ENCODE measurements around the gene ANK3. TPM values are rescaled to one million over a fixed set of nuclear protein-coding genes. Genes with fewer than 3 reads are reported as not detected.

ANK3 gene
- total RNA-seq, 4 donors from 2014 or later: 125 to 171 (median 149) TPM

DNA sequence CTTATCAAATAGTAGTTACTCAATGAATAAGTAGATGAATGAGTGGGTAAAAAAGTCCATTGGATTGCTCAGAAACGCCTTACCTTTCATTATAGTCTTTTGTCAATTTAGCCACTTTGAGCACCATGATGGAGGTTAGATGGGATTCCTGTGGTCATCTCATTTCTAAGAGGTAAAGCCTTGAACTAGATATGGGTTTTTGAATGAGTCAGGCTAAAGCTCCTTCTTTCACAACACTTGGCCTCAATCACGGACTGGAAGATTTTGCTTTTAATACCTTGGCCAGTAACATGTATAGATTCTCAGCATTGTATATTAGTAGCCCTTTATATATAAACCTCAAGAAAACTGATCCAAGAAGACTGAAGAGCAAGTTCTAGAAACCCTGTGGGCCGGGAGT is 383.6 kb downstream of the ANK3 start:
- Histone ChIP-seq H3K27me3 (no peaks in the 10 kb centered on the region), H3K9me3 (no peaks in the 10 kb centered on the region), H3K27ac (no peak overlapping the region), H3K36me3 (no peaks in the 10 kb centered on the region), H3K4me3 (no peak overlapping the region), H3K4me1 (no peaks in the 10 kb centered on the region)
- TF ChIP-seq POLR2A (IDR thresholded peaks at IDR 0.05): no peak
- no peak for TF ChIP-seq CTCF (IDR thresholded peaks at IDR 0.05 in 4 of 5, conservative IDR thresholded peaks at IDR 0.05 in 1 of 5)
- DNase-seq (no peak), ATAC-seq (no peak)
- intact Hi-C loops (cut with DNase I; ENCODE audit: low total_unique reads) (no loop called here), in situ Hi-C loops (cut with MboI; ENCODE audit: low sequenced_read_pairs in 4 of 4) (no loop called here)

GRCh38 chr10:60003651-60004523 is 385.8 kb downstream of the ANK3 start:
- intact Hi-C loops (cut with DNase I; ENCODE audit: low total_unique reads): no loop called here
- H3K4me3 ChIP-seq: no peak overlapping the region
- no peak overlapping the region for H3K27ac ChIP-seq
- H3K9me3 ChIP-seq: no peaks in the 10 kb centered on the region
- ATAC-seq (no peak), DNase-seq (no peak)
- no peaks in the 10 kb centered on the region for H3K27me3 ChIP-seq
- TF ChIP-seq CTCF (IDR thresholded peaks at IDR 0.05 in 4 of 5, conservative IDR thresholded peaks at IDR 0.05 in 1 of 5) (no peak), POLR2A (IDR thresholded peaks at IDR 0.05) (no peak)
- in situ Hi-C loops (cut with MboI; ENCODE audit: low sequenced_read_pairs in 4 of 4): no loop called here
- no peaks in the 10 kb centered on the region for H3K4me1 ChIP-seq
- H3K36me3 ChIP-seq: no peaks in the 10 kb centered on the region

GRCh38 chr10:60000747-60001146 is 388.9 kb downstream of the ANK3 start:
- Histone ChIP-seq H3K4me3 (no peak overlapping the region), H3K9me3 (no peaks in the 10 kb centered on the region), H3K4me1 (no peaks in the 10 kb centered on the region), H3K36me3 (no peaks in the 10 kb centered on the region), H3K27me3 (no peaks in the 10 kb centered on the region), H3K27ac (no peak overlapping the region)
- intact Hi-C loops (cut with DNase I; ENCODE audit: low total_unique reads) (no loop called here), in situ Hi-C loops (cut with MboI; ENCODE audit: low sequenced_read_pairs in 4 of 4) (no loop called here)
- ATAC-seq (no peak), DNase-seq (no peak)
- no peak for TF ChIP-seq POLR2A (IDR thresholded peaks at IDR 0.05)
- TF ChIP-seq CTCF (IDR thresholded peaks at IDR 0.05 in 4 of 5, conservative IDR thresholded peaks at IDR 0.05 in 1 of 5): no peak

DNA sequence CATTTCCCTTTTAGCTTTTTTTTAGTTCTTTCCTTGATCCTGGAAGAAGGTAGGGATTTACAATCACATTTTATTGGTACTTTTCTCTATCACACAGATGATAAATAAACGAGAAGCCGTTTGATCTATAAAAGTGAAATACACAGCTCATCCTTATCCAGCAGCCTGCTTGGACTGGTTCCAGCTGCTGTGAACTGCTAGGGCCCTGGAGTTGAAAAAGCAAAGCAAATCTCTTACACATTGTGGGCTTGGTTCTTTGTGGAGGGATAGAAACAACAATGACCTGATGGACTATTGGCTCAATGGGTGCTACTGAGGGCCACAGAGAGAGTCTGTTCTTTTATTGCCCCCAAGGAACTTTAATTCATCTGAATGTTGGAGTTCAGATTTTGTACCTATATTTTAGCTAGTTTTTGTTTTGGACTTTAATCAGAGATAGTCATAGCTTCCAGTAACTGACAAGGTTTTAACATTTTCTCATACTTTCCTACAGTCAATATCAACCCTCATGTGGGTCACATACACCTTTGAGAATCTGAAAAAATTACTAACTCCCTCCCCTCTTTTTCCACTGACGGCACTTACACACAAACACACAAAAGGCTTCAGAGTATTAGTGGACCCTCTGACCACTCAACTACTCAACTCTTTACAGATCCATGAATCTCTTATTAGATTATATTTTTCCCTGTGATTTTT is 391.7 kb downstream of the ANK3 start:
- intact Hi-C loops (cut with DNase I; ENCODE audit: low total_unique reads) (no loop called here), in situ Hi-C loops (cut with MboI; ENCODE audit: low sequenced_read_pairs in 4 of 4) (no loop called here)
- H3K36me3 ChIP-seq: no peaks in the 10 kb centered on the region
- no peak for ATAC-seq
- no peak for TF ChIP-seq POLR2A (IDR thresholded peaks at IDR 0.05)
- no peak for TF ChIP-seq CTCF (IDR thresholded peaks at IDR 0.05 in 4 of 5, conservative IDR thresholded peaks at IDR 0.05 in 1 of 5)
- no peaks in the 10 kb centered on the region for H3K9me3 ChIP-seq
- H3K27me3 ChIP-seq: no peaks in the 10 kb centered on the region
- no peak overlapping the region for H3K4me3 ChIP-seq
- no peak for DNase-seq
- no peak overlapping the region for H3K27ac ChIP-seq
- no peaks in the 10 kb centered on the region for H3K4me1 ChIP-seq
